Skin epidermis (tissue), 12 donors: Measurements from ENCODE around the gene CACNA2D3.

ENCODE experiments used
- H3K27ac ChIP-seq, 21 experiments: fragments of 200-600 bp; sonication (generic) in 11 of 21; one replicate each; pipeline ENCODE4 v1.5.0; 2020; ENCODE audit warnings: mild to moderate bottlenecking in 3 of 21, inconsistent platforms in 2 of 21, moderate library complexity in 2 of 21
- H3K4me3 ChIP-seq, 7 experiments: fragments of 200-600 bp; sonication (generic) in 2 of 7; one replicate each; pipeline ENCODE4 v1.5.0; 2020; ENCODE audit warnings: inconsistent platforms in 2 of 7, mild to moderate bottlenecking in 2 of 7, moderate library complexity in 1 of 7

CACNA2D3 gene

DNA sequence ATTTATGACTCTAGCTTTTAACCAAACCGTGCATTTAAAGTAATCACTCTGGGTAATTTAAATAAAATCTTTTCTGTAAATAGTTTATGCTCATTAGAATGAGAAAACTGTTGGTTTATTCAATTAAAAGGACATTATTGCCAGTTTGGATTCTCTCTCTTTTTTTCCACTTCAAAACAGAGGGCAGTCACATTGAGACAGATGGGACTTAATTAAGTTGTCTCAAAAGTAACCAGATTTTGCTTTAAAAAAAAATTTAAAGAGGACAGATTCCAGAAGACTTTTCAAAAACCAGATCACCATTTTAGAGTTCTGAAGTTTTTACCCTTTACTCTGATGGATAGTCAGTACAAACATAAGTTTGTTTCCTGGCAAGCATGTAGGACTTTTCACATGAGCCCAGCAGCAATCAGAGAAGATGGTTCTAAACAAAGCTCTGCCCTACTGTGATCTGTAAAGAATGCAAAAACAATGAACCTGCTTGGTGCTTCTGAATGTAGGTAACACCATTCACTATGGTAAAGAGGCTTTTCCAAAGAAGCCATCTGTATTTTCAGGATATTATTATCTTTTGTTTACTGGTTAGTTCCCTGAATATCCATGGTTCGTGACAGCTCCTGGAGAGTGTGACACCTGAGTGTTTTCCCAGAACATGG, 669.3 kb downstream of the CACNA2D3 start:
- Histone ChIP-seq H3K4me3 (no peak overlapping the region), H3K27ac (peak overlapping the region in 1 of 21 experiments; percentile 18)

DNA sequence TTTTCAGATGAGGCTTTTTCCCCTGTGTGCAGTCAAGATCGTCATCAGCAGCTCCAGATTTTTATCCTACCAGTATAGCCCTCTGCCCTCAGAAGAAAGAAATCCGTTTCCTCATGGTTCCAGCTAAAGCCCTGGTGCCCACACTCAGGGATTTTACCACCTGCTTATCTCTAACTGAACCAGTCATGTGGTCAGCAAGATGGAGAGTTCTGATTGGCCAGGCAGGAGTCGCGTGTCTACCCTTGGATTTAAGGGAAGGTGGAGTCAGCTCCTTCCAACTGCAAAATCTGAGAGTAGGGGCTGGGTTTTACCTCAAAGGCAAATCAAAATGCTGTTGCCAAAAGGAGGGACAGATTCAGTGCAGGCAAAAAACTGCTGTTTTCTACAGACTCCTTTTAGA, 670.2 kb downstream of the CACNA2D3 start:
- H3K27ac ChIP-seq, result no peak overlapping the region

GRCh38 chr3:54793171-54793570, 670.8 kb downstream of the CACNA2D3 start:
- no peak overlapping the region for H3K4me3 ChIP-seq
- H3K27ac ChIP-seq, result no peak overlapping the region

More for the DNA sequence above, 670.2 kb downstream of the CACNA2D3 start:
- no peak overlapping the region for H3K4me3 ChIP-seq

- Histone ChIP-seq H3K27ac (no peak overlapping the region), H3K4me3 (no peak overlapping the region)
These were observed 674.8 kb downstream of the CACNA2D3 start for GRCh38 chr3:54797111-54797510.

DNA sequence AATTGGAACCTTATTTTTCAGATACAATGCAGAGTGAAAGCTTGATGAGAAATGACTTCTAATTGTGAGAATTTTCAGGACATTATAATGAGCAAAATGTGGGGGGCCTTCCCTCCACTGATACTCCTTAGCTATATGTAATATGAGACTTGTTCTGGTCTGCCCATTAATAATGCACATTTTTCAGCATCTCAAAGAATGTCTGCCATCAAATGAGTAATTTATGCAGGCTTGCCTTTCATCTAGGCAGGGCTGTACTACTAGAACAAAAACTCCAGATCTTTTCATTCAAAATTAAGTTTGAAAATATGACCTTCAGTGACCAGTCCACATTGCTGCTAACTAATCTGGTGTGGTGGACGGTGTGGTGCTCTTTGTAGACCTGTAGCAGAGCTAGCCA, 678.1 kb downstream of the CACNA2D3 start:
- Histone ChIP-seq H3K4me3 (no peak overlapping the region), H3K27ac (peak overlapping the region in 1 of 21 experiments; percentile 23)

DNA sequence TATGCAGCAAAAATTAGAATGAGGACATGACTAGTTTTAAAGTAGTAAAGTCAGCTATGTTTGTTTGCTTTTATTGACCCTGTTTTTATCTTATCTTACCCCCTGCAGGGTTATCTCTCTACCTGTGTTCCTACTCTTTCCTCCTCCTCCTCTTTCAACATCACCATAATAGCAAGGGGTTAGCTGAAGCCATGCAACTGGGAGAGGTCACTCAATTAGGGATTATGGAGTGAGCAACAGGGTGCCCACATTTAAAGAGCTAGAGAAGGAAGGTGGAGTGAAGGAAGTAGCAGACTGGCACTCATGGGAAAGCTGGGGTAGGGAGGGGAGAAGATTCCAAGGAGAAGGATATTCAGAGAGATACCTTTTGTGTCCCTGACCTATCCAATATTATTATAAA, 679.6 kb downstream of the CACNA2D3 start:
- no peak overlapping the region for H3K27ac ChIP-seq

GRCh38 chr3:54810401-54810800, 688.0 kb downstream of the CACNA2D3 start:
- no peak overlapping the region for H3K4me3 ChIP-seq

More for the DNA sequence above, 679.6 kb downstream of the CACNA2D3 start:
- no peak overlapping the region for H3K4me3 ChIP-seq

DNA sequence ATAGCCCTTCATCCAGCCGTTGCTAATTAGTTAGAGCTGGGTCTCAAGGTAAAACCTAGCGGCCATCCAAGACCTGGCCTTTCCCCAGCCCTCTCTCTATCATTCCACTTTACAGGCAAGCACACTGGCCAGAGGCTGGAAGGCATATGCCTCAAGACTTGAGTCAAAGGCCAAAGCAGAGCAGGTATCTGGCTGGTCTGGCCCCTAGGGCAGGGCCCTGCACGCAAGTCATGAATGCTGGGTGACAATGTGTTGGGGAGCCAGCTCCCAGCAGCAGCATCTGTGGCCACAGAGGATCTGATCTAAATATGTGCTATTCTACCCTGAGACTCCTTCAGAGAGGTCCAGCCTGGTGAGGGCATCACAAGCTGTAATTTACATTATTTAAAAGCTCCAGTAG, 691.9 kb downstream of the CACNA2D3 start:
- H3K27ac ChIP-seq, result no peak overlapping the region
- no peak overlapping the region for H3K4me3 ChIP-seq

More at GRCh38 chr3:54810401-54810800, 688.0 kb downstream of the CACNA2D3 start:
- H3K27ac ChIP-seq, result no peak overlapping the region

GRCh38 chr3:54817628-54818027, 695.3 kb downstream of the CACNA2D3 start:
- Histone ChIP-seq H3K27ac (peak overlapping the region in 2 of 21 experiments; percentile 29 to 67), H3K4me3 (no peak overlapping the region)

DNA sequence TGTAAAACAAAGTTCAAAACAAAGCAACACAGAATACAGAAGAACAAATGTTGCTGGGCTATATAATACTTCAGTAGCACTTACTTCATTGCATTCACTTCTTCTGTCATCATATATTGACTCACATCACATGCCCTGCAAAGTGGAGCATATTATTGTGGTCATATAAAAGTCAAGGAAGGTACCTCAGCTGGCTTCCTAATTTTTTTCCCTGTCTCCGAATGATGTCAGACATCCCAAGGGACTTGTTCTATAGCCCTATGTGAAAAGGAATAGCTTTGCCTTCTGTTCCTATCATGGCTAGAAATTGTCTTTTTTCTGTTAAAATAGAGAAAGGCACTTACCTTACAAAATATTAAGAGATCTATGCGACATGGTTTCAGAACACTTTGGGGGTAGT, 696.1 kb downstream of the CACNA2D3 start:
- no peak overlapping the region for H3K4me3 ChIP-seq
- H3K27ac ChIP-seq, result no peak overlapping the region

DNA sequence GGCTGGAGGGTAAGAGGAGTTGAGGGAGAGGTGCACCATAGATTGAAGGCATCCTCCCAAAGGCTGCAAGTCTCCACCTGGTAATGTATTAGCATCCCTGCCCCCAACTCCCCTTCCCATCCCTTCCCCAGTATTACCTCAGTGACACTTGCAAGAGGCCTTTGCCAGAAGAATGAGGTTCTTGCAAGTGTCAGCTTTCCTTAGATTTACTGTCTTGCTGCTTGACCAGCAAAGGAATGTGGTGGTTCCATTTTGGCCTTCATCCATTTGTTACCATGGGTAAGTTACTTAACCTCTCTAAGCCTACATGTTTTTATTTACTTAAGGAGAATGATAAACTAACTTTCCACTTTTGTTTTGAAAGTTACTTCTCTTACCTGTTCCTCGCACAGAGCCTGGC, 696.6 kb downstream of the CACNA2D3 start:
- Histone ChIP-seq H3K4me3 (no peak overlapping the region), H3K27ac (no peak overlapping the region)

GRCh38 chr3:54819946-54820345, 697.6 kb downstream of the CACNA2D3 start:
- H3K4me3 ChIP-seq, result no peak overlapping the region
- H3K27ac ChIP-seq, result no peak overlapping the region

GRCh38 chr3:54822206-54822605, 699.9 kb downstream of the CACNA2D3 start:
- H3K4me3 ChIP-seq, result no peak overlapping the region
- peak overlapping the region in 11 of 21 experiments; percentile 18 to 78 (median 39) for H3K27ac ChIP-seq

GRCh38 chr3:54826251-54826691, 703.9 kb downstream of the CACNA2D3 start:
- peak overlapping the region in 3 of 21 experiments; percentile 36 to 63 (median 59) for H3K27ac ChIP-seq
- H3K4me3 ChIP-seq, result no peak overlapping the region

GRCh38 chr3:54827056-54827687, 704.8 kb downstream of the CACNA2D3 start:
- H3K4me3 ChIP-seq, result no peak overlapping the region
- peak overlapping the region in 15 of 21 experiments; percentile 2 to 73 (median 40) for H3K27ac ChIP-seq

DNA sequence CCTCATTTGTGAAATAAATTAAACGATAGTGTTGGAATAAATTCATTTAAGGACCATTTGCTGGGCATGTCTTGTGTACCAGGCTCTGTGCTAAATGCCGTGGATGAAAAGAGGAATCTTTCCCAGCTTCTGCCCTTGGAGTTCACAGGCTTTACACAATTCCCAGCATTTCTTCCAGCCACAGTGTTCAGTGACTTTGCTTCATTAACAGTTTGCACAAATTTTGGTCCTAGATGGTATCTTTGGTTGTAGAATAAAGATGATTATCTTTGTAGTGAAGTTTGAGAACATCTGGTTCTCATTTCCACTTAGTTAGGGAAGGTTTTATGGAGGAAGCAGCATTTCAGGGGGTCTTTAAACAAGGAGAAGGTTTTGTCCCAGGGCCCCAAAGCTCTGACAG, 705.4 kb downstream of the CACNA2D3 start:
- H3K4me3 ChIP-seq, result no peak overlapping the region
- H3K27ac ChIP-seq, result peak overlapping the region in 10 of 21 experiments; percentile 27 to 73 (median 41)

GRCh38 chr3:54830658-54831057, 708.3 kb downstream of the CACNA2D3 start:
- Histone ChIP-seq H3K4me3 (no peak overlapping the region), H3K27ac (no peak overlapping the region)

GRCh38 chr3:54831112-54831511, 708.8 kb downstream of the CACNA2D3 start:
- H3K4me3 ChIP-seq, result no peak overlapping the region
- H3K27ac ChIP-seq, result no peak overlapping the region

- H3K27ac ChIP-seq, result no peak overlapping the region
- no peak overlapping the region for H3K4me3 ChIP-seq
These were observed 710.5 kb downstream of the CACNA2D3 start for GRCh38 chr3:54832876-54833275.

- H3K27ac ChIP-seq, result no peak overlapping the region
- no peak overlapping the region for H3K4me3 ChIP-seq
These were observed 713.3 kb downstream of the CACNA2D3 start for GRCh38 chr3:54835701-54836100.

- no peak overlapping the region for H3K4me3 ChIP-seq
- H3K27ac ChIP-seq, result no peak overlapping the region
These were observed 714.5 kb downstream of the CACNA2D3 start for GRCh38 chr3:54836871-54837270.
